ENCODE data around the gene RNF223. TPM values are rescaled to one million over a fixed set of nuclear protein-coding genes. Genes with fewer than 3 reads are reported as not detected.
"Not testable (repeated sequence)": the region's sequence is repeated elsewhere in the genome, so short reads cannot be mapped to it uniquely, and the experiment has no call there.

Gene RNF223
- polyA plus RNA-seq, 1 donor: 0.32 TPM

GRCh38 chr1:1109743-1110142 lies 35.6 kb upstream of the RNF223 start:
- DNase-seq: no peak

DNA sequence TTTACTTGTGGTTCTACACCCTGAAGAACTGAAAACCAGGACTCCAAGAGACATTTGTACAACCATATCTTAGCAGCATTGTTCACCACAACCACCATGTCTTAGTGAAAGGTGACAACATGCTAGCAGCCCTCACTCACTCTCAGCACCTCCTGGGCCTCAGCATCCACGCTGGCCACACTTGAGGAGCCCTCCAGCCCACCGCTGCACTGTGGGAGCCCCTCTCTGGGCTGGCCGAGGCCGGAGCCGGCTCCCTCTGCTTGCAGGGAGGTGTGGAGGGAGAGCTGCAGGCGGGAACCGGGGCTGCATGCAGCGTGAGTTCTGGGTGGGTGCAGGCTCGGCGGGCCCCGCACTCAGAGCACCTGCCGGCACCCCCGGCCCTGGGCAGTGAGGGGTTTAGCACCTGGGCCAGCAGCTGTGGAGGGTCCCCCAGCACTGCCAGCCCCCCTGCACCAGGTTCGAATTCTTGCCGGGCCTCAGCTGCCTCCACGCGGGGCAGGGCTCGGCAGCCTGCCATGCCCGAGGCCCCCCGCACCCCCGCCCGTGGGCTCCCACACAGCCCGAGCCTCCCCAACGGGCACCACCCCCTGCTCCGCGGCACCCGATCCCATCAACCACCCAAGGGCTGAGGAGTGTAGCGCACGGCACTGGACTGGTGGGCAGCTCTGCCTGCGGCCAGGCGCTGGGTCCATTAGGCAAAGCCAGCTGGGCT lies 32.6 kb upstream of the RNF223 start:
- DNase-seq: no peak

DNA sequence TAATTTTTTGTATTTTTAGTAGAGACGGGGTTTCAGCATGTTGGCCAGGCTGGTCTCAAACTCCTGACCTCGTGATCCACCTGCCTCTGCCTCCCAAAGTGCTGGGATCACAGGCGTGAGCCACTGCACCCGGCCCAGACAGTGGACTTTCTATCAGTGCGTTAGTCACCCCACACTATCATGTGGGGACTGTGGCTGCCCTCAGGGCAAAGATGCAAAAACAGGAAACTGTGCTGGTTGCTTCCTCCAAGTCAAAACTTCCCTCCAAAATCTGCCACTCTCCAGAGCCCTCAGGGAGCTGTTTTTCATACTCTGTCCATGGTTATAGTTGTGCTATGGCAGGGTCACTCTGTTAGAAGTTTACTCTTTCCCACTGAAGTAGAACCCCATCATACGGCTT lies 30.0 kb upstream of the RNF223 start:
- not testable (repeated sequence) for DNase-seq

DNA sequence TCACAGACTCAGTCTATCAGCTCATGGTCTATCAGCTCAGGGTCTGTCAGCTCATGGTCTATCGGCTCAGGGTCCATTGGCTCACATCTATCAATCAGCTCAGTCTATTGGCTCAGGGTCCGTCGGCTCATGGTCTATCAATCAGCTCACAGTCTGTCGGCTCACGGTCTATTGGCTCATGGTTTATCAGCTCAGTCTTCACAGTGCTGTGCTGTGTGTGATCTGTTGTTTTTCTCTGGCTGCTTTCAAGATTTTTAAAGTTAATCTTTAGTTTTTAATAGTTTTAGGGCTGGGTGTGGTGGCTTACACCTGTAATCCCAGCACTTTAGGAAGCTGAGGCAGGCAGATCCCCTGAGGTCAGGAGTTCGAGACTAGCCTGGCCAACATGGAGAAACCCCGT lies 27.4 kb upstream of the RNF223 start:
- DNase-seq: no peak

DNA sequence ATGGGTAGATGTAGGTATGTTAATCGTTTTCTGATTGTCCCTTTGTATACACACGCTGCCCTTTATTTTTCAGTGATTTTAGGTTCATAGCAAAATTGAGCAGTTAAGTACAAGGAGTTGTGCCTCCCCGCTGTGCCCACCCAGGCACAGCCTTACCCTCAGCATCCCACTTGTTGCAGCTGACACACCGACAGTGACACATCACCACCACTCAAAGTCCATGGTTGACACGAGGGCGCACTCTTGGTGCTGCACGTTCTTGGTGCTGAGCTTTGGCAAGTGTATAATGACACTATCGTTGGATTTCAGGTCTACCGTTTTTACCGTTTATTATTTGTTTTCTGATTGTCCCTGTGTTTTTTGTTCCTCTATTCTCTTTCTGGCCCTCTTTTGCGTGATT lies 26.2 kb upstream of the RNF223 start:
- no peak for DNase-seq

DNA sequence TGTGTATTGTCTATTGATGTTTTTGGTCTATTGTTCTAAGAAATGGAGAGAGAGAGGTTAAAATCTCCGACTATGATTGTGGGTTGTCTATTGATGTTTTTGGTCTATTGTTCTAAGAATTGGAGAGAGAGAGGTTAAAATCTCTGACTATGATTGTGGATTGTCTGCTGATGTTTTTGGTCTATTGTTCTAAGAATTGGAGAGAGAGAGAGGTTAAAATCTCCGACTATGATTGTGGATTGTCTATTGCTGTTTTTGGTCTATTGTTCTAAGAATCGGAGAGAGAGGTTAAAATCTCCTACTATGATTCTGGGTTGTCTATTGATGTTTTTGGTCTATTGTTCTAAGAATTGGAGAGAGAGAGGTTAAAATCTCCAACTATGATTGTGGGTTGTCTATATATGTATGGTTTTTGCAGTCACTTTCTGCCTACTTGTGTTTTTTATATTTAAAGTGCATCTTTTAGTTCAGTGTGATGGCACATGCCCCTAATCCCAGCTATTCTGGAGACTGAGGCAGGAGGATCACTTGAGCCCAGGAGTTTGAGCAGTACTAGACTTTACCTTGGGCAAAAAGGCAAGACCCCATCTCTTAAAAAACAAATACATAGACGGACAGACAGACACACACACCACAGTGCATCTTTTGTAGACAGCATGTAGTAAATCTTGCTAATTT lies 25.5 kb upstream of the RNF223 start:
- DNase-seq: no peak

DNA sequence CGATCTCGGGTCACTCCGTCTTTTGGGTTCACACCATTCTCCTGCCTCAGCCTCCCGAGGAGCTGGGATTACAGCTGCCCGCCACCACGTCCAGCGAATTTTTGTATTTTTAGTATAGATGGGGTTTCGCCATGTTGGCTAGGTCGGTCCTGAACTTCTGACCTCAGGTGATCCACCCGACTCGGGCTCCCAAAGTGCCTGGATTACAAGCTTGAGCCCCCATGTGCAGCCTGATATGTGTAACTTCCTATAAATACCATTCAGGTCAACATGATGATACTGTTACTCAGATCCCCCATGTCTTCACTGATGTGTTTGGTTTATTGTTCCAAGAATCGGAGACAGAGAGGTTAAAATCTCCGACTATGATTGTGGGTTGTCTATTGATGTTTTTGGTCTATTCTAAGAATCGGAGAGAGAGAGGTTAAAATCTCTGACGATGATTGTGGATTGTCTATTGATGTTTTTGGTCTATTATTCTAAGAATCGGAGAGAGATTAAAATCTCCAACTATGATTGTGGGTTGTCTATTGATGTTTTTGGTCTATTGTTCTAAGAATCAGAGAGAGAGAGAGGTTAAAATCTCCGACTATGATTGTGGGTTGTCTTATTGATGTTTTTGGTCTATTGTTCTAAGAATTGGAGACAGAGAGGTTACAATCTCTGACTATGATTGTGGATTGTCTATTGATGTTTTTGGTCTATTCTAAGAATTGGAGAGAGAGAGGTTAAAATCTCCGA lies 24.7 kb upstream of the RNF223 start:
- DNase-seq: no peak

DNA sequence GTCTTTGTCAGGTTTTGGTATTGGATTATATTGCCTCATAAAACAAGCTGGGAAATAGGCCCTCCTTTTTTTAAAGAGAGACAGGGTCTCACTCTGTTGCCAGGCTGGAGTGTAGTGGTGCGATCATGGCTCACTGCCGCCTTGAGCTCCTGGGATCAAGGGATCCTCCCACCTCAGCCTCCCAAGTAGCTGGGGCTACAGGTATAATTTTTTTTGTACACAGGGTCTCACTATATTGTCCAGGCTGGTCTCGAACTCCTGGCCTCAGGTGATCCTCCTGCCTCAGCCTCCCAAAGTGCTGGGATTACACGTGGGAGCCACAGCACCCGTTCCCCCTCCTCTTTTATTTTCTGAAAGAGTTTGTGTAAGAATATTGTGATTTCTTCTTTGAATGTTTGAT lies 22.0 kb upstream of the RNF223 start:
- DNase-seq: not testable (repeated sequence)

GRCh38 chr1:1094981-1095380 lies 20.9 kb upstream of the RNF223 start:
- no peak for DNase-seq

DNA sequence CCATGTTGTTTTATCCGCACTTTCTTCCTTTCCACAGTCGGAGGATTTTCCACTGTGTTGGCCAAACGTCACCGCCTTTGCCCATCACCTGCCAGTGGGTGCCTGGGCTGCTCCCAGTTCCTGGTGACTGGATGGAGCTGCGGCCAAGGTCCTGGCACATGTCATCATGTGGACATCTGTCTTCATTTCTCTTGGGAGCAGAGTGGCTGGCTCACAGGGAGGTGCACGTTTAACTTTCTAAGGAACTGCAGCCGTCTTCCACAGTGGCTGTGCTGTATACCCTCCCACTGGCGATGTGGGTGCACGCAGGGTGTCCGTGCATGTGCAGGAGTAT lies 19.5 kb upstream of the RNF223 start:
- DNase-seq: no peak

DNA sequence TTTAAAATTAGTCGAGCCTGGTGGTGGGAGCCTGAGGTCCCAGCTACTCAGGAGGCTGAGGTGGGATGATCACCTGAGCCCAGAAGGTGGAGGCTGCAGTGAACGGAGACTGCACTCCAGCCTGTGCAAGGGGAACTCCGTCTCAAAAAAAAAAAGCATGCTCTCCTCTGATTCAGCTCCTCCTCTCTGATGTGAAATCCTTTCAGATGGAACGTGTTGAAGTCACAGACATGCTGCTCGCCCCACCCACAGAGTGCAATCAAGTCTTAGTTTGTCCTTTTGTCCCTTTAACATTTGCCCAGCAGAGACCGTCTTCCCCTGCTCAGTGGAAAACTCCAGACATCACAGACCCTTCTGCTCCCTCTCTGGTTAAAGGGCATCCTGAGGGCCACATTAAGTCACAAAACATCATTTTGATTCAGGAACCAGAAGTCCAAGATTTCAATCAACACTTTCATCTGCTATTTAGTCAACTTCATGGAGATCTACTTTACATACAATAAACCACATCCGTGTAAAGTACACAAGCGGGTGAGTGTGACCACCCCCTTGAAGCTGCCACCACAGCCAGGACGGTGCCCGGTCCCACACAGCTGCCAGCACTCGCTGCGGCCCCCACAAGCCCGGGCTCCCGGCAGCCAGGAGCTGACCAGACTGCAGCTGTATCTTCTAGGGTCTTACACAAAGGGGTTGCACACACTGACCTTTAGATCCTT lies 18.9 kb upstream of the RNF223 start:
- no peak for DNase-seq

GRCh38 chr1:1092149-1092855 lies 18.2 kb upstream of the RNF223 start:
- no peak for DNase-seq

DNA sequence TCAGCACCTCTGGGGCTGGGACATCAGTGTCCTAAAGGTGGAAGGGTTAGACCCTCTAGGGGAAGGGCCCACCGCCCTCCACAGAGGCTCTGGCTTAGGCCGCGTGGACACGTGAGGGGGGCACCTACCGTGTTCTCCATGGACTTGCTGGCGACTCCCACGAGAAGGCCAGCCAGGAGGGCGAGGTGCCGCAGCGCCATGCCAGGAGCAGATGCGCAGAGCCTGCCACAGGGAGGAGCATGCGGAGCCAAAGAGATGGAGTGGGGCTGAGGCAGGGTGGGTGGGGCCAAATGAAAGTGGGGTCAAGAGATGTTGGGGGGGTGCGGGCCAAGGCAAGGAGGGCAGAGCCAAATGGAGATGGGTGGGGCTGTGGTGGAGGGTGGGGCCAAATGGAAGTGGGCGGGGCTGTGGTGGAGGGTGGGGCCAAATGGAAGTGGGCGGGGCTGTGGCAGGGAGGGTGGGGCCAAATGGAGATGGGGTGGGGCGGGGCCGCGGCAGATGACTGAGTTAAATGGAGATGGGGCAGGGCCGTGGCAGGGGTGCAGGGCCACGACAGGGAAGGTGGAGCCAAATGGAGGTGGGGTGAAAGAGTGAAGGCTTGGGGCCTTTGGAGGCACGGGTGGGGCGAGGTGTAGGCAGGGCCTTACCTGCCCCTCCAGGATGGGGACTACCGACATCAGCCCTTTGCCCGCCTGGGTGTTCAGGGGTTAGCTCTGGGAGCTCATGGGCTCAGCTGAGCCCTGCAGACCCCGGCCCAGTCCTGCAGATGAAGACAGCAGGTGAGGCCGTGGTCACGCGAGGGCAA lies 17.4 kb upstream of the RNF223 start:
- DNase-seq: no peak

DNA sequence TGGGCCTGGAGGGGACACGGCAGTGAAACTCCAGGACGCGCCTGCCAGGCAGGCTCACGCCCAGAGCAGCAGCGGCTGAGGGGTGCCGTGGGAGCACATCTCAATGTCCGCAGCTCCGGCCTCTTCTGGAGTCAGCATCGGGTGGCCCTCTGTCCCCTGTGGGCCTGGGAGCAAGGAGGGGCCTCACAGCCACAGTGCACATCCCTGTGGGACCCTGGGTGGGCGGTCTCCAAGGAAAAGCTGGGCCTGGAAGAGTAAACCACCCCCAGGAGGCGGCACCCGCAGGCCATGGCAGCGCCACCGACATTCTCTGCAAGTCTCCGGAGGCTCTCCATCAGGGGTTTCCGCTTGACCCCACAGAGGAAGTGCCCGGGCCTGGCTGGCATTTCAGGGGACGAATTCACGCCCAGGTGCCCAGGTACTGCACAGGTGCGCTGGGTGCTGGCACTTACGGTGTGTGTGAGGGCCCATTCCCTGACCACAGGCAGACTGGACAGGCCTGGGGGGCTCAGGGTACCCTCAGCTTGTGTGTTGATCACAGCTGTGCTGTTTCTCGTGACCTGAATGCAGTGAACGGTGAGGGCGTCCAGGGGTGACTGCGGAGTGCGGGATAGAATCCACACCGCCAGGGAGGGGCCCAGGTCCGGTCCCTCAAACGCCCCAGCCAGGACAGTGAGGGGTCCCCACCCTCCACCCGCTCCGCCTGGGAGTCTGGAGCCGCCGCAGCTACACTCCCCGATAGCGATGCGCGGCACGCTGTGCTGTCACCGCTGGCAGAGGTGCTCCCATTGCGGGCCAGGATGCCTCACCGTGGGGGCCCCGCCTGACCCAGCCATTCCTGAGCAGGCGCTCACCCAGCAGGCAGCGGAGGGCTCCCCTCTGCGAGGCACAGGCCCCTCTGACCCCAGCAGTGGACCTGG lies 16.6 kb upstream of the RNF223 start:
- no peak for DNase-seq

- DNase-seq: no peak
Observed at GRCh38 chr1:1089731-1090423, 15.8 kb upstream of the RNF223 start.

GRCh38 chr1:1088801-1089680 lies 14.9 kb upstream of the RNF223 start:
- no peak for DNase-seq

DNA sequence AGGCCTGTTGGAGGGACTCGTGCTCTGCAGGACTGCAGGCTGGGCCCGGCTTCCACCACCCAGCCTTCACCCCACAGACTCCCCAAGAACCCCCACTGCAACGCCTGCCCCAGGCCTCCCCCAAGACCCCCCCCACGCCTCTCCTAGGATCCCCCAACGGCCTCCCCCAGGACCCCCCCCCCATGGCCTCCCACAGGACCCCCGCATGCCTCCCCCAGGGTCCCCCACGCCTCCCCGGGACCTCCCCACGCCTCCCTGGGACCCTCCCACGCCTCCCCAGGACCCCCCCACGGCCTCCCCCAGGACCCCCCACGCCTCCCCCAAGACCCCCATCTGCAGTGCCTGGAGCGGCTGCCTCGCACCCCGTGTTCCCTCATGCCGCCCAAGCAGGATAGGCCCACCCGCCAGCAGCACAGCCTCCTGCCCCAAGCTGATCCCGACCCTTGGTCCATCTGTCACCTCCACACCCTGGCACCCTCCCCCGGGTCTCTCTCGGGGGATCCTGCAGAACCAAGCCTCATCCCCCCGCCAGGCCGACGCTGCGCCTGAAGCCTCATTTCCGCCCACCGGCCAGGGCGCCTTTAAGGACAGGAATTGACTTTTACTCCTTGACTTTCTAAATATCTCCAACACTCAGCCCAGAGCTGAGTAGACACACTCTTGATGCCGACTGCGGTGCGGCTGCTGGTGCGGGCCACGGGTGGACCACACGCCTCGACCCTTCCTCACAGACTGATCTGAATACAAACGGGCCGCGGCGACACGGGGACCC lies 14.1 kb upstream of the RNF223 start:
- DNase-seq: no peak
